ENCODE data around the gene MYO5B.

The MYO5B gene

GRCh38 chr18:49994410-49994809 lies 200.5 kb downstream of the MYO5B start:
- no peak overlapping the region for H3K27ac ChIP-seq
- no peak overlapping the region for H3K4me3 ChIP-seq

GRCh38 chr18:49993299-49993698 lies 201.6 kb downstream of the MYO5B start:
- H3K27ac ChIP-seq, result no peak overlapping the region
- H3K4me3 ChIP-seq, result no peak overlapping the region

GRCh38 chr18:49988733-49989132 lies 206.2 kb downstream of the MYO5B start:
- H3K27ac ChIP-seq, result no peak overlapping the region
- no peak overlapping the region for H3K4me3 ChIP-seq

GRCh38 chr18:49988101-49988500 lies 206.8 kb downstream of the MYO5B start:
- Histone ChIP-seq H3K4me3 (no peak overlapping the region), H3K27ac (no peak overlapping the region)

- Histone ChIP-seq H3K4me3 (no peak overlapping the region), H3K27ac (no peak overlapping the region)
These were observed 209.7 kb downstream of the MYO5B start for GRCh38 chr18:49985236-49985635.

- Histone ChIP-seq H3K4me3 (no peak overlapping the region), H3K27ac (no peak overlapping the region)
These were observed 214.1 kb downstream of the MYO5B start for GRCh38 chr18:49980896-49981295.

GRCh38 chr18:49976795-49977560 lies 218.0 kb downstream of the MYO5B start:
- no peak overlapping the region for H3K4me3 ChIP-seq
- no peak overlapping the region for H3K27ac ChIP-seq

GRCh38 chr18:49976001-49976400 lies 218.9 kb downstream of the MYO5B start:
- Histone ChIP-seq H3K27ac (no peak overlapping the region), H3K4me3 (no peak overlapping the region)

GRCh38 chr18:49974079-49974478 lies 220.9 kb downstream of the MYO5B start:
- Histone ChIP-seq H3K4me3 (no peak overlapping the region), H3K27ac (no peak overlapping the region)

- no peak overlapping the region for H3K4me3 ChIP-seq
- H3K27ac ChIP-seq, result no peak overlapping the region
These were observed 221.4 kb downstream of the MYO5B start for GRCh38 chr18:49973592-49973991.

GRCh38 chr18:49972535-49972934 lies 222.4 kb downstream of the MYO5B start:
- no peak overlapping the region for H3K4me3 ChIP-seq
- H3K27ac ChIP-seq, result no peak overlapping the region

- Histone ChIP-seq H3K4me3 (no peak overlapping the region), H3K27ac (no peak overlapping the region)
These were observed 223.5 kb downstream of the MYO5B start for GRCh38 chr18:49971462-49971861.

- Histone ChIP-seq H3K4me3 (no peak overlapping the region), H3K27ac (no peak overlapping the region)
These were observed 224.6 kb downstream of the MYO5B start for GRCh38 chr18:49970319-49970718.

GRCh38 chr18:49968644-49969309 lies 226.2 kb downstream of the MYO5B start:
- Histone ChIP-seq H3K27ac (no peak overlapping the region), H3K4me3 (no peak overlapping the region)

GRCh38 chr18:49967636-49968313 lies 227.2 kb downstream of the MYO5B start:
- H3K4me3 ChIP-seq, result no peak overlapping the region
- no peak overlapping the region for H3K27ac ChIP-seq

GRCh38 chr18:49967171-49967570 lies 227.8 kb downstream of the MYO5B start:
- Histone ChIP-seq H3K4me3 (no peak overlapping the region), H3K27ac (no peak overlapping the region)

- no peak overlapping the region for H3K27ac ChIP-seq
These were observed 228.9 kb downstream of the MYO5B start for GRCh38 chr18:49966090-49966489.

GRCh38 chr18:49963217-49963616 lies 231.7 kb downstream of the MYO5B start:
- Histone ChIP-seq H3K27ac (no peak overlapping the region), H3K4me3 (no peak overlapping the region)

More at GRCh38 chr18:49966090-49966489, 228.9 kb downstream of the MYO5B start:
- H3K4me3 ChIP-seq, result no peak overlapping the region

- Histone ChIP-seq H3K27ac (no peak overlapping the region), H3K4me3 (no peak overlapping the region)
These were observed 233.7 kb downstream of the MYO5B start for GRCh38 chr18:49961271-49961670.

- H3K4me3 ChIP-seq, result no peak overlapping the region
- no peak overlapping the region for H3K27ac ChIP-seq
These were observed 234.6 kb downstream of the MYO5B start for GRCh38 chr18:49960376-49960775.

GRCh38 chr18:49959176-49959575 lies 235.8 kb downstream of the MYO5B start:
- no peak overlapping the region for H3K4me3 ChIP-seq
- no peak overlapping the region for H3K27ac ChIP-seq
